ENCODE results near the gene EFCAB5. TPM values are rescaled to one million over a fixed set of nuclear protein-coding genes. Genes with fewer than 3 reads are reported as not detected.

Gene EFCAB5
- total and polyA plus RNA-seq, 2 donors (not counting 1 experiment from before 2014, with no cell fraction given), result 0.54 to 3.0 TPM

GRCh38 chr17:30000001-30000754 lies 58.7 kb downstream of the EFCAB5 start:
- no peaks in the 10 kb centered on the region for H4K20me1 ChIP-seq (ENCODE audit: control insufficient read depth, insufficient read depth, low read length, poor library complexity, severe bottlenecking)
- Mint-ChIP-seq H3K4me1 (peaks cover 3% of the 10 kb centered on the region), H3K4me3 (no peak overlapping the region), H3K27ac (no peak overlapping the region), H3K27me3 (no peaks in the 10 kb centered on the region), H3K9me3 (ENCODE audit: insufficient read depth) (no peaks in the 10 kb centered on the region)
- DNase-seq, result no peak
- no peaks in the 10 kb centered on the region for H3K36me3 ChIP-seq (replicated peaks in 1 of 2; ENCODE audit: control extremely low read depth in 1 of 2, control insufficient read depth in 1 of 2, extremely low read depth in 1 of 2, insufficient read depth in 2 of 2, low read length in 1 of 2)
- H2AFZ ChIP-seq (ENCODE audit: insufficient read depth, low read depth, low read length, poor library complexity, severe bottlenecking), result no peak overlapping the region
- H3K4me3 ChIP-seq (ENCODE audit: control extremely low read depth in 1 of 5, extremely low read depth in 1 of 5, insufficient read depth in 1 of 5, low read depth in 2 of 5, low read length in 4 of 5), result no peak overlapping the region
- H3K9me3 ChIP-seq (ENCODE audit: control extremely low read depth in 1 of 3, control insufficient read depth in 2 of 3, insufficient read depth in 1 of 3, low read length in 2 of 3), result no peaks in the 10 kb centered on the region
- ChIA-PET CTCF (interaction anchor here (1.6 to 2.6 kb wide), 4 partner anchors 69 to 193 kb away, joined by 6 to 14 read pairs (median 10); no protein-coding TSS in a partner anchor), POLR2A (no interaction called here)
- H3K4me1 ChIP-seq (ENCODE audit: control insufficient read depth in 2 of 2, insufficient read depth in 2 of 2, low read length in 2 of 2), result no peaks in the 10 kb centered on the region
- no peak for ATAC-seq (ENCODE audit: low read depth)
- H3K9ac ChIP-seq (ENCODE audit: low read length), result no peak overlapping the region
- WGBS (ENCODE audit: insufficient coverage), result no CpG with 5 or more reads among the region's 3 CpGs
- no peaks in the 10 kb centered on the region for H3K27me3 ChIP-seq (replicated peaks in 1 of 4; ENCODE audit: control extremely low read depth in 1 of 4, control insufficient read depth in 3 of 4, insufficient read depth in 4 of 4, low read length in 3 of 4)
- intact Hi-C loops (cut with micrococcal nuclease), result loop anchor here (5.0 to 10.0 kb wide), 2 partner anchors 55 to 193 kb away; partner anchors contain the start of gene EFCAB5
- no peak for TF ChIP-seq CTCF (IDR thresholded peaks at IDR 0.05)
- no peak for TF ChIP-seq EZH2 (IDR thresholded peaks at IDR 0.05; ENCODE audit: borderline replicate concordance, insufficient read depth, low read depth, low read length, poor library complexity, severe bottlenecking)
- H3K79me2 ChIP-seq (ENCODE audit: control insufficient read depth, insufficient read depth, low read length), result no peaks in the 10 kb centered on the region
- H3K27ac ChIP-seq (ENCODE audit: low read length in 2 of 2), result no peak overlapping the region
- H3K4me2 ChIP-seq (replicated peaks; ENCODE audit: low read depth, low read length, poor library complexity, severe bottlenecking), result no peak overlapping the region

- no peaks in the 10 kb centered on the region for H3K9me3 ChIP-seq (ENCODE audit: control extremely low read depth in 1 of 3, control insufficient read depth in 2 of 3, insufficient read depth in 1 of 3, low read length in 2 of 3)
- intact Hi-C loops (cut with micrococcal nuclease), result loop anchor here (5.0 to 10.0 kb wide), 2 partner anchors 56 to 194 kb away; partner anchors contain the start of gene EFCAB5
- DNase-seq (no peak), ATAC-seq (ENCODE audit: low read depth) (no peak)
- Mint-ChIP-seq H3K9me3 (ENCODE audit: insufficient read depth) (no peaks in the 10 kb centered on the region), H3K27me3 (no peaks in the 10 kb centered on the region), H3K4me3 (no peak overlapping the region), H3K27ac (no peak overlapping the region), H3K4me1 (peaks cover 3% of the 10 kb centered on the region)
- TF ChIP-seq CTCF (IDR thresholded peaks at IDR 0.05) (no peak), EZH2 (IDR thresholded peaks at IDR 0.05; ENCODE audit: borderline replicate concordance, insufficient read depth, low read depth, low read length, poor library complexity, severe bottlenecking) (no peak)
- H4K20me1 ChIP-seq (ENCODE audit: control insufficient read depth, insufficient read depth, low read length, poor library complexity, severe bottlenecking), result no peaks in the 10 kb centered on the region
- no peaks in the 10 kb centered on the region for H3K27me3 ChIP-seq (replicated peaks in 1 of 4; ENCODE audit: control extremely low read depth in 1 of 4, control insufficient read depth in 3 of 4, insufficient read depth in 4 of 4, low read length in 3 of 4)
- H3K79me2 ChIP-seq (ENCODE audit: control insufficient read depth, insufficient read depth, low read length), result no peaks in the 10 kb centered on the region
- H3K4me1 ChIP-seq (ENCODE audit: control insufficient read depth in 2 of 2, insufficient read depth in 2 of 2, low read length in 2 of 2), result no peaks in the 10 kb centered on the region
- 87% methylated on average over 1 of the region's 2 CpGs for WGBS (ENCODE audit: insufficient coverage)
- ChIA-PET CTCF (interaction anchor here (1.6 to 2.2 kb wide), 2 partner anchors 190 to 194 kb away, joined by 6 to 10 read pairs; no protein-coding TSS in a partner anchor), POLR2A (no interaction called here)
- no peak overlapping the region for H3K27ac ChIP-seq (ENCODE audit: low read length in 2 of 2)
- no peak overlapping the region for H3K4me2 ChIP-seq (replicated peaks; ENCODE audit: low read depth, low read length, poor library complexity, severe bottlenecking)
- H3K9ac ChIP-seq (ENCODE audit: low read length), result no peak overlapping the region
- H2AFZ ChIP-seq (ENCODE audit: insufficient read depth, low read depth, low read length, poor library complexity, severe bottlenecking), result no peak overlapping the region
- H3K36me3 ChIP-seq (replicated peaks in 1 of 2; ENCODE audit: control extremely low read depth in 1 of 2, control insufficient read depth in 1 of 2, extremely low read depth in 1 of 2, insufficient read depth in 2 of 2, low read length in 1 of 2), result no peaks in the 10 kb centered on the region
- H3K4me3 ChIP-seq (ENCODE audit: control extremely low read depth in 1 of 5, extremely low read depth in 1 of 5, insufficient read depth in 1 of 5, low read depth in 2 of 5, low read length in 4 of 5), result no peak overlapping the region
These were observed 59.4 kb downstream of the EFCAB5 start for GRCh38 chr17:30000755-30001257.
